Measurements from ENCODE around the gene SRSF12.

- TF ChIP-seq, protein P1, sequence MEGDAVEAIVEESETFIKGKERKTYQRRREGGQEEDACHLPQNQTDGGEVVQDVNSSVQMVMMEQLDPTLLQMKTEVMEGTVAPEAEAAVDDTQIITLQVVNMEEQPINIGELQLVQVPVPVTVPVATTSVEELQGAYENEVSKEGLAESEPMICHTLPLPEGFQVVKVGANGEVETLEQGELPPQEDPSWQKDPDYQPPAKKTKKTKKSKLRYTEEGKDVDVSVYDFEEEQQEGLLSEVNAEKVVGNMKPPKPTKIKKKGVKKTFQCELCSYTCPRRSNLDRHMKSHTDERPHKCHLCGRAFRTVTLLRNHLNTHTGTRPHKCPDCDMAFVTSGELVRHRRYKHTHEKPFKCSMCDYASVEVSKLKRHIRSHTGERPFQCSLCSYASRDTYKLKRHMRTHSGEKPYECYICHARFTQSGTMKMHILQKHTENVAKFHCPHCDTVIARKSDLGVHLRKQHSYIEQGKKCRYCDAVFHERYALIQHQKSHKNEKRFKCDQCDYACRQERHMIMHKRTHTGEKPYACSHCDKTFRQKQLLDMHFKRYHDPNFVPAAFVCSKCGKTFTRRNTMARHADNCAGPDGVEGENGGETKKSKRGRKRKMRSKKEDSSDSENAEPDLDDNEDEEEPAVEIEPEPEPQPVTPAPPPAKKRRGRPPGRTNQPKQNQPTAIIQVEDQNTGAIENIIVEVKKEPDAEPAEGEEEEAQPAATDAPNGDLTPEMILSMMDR (IDR thresholded peaks at IDR 0.05): no peak
- no peak for TF ChIP-seq EP300 (IDR thresholded peaks at IDR 0.05)
Observed at GRCh38 chr6:89100114-89100513, 17.8 kb downstream of the SRSF12 start.

Measured in upper lobe of left lung (tissue), 4 donors.